SJCRH30 (cell line): ENCODE measurements around the gene CERKL. TPM values are rescaled to one million over a fixed set of nuclear protein-coding genes. Genes with fewer than 3 reads are reported as not detected.

Experiments
- total RNA-seq: library from RNA; depleted of rRNA; stranded (reverse); fragments of >200 nt; shearing (Covaris generic); gene quantifications from 2 replicates; pipeline ENCODE4 v1.2.3, GENCODE V29; 2014; rRNA removed

Gene CERKL
- total RNA-seq, 1 experiment from 2014 or later: not detected

Other genes starting within 250 kb of the CERKL start
- gene ITGA4, start 199.7 kb downstream of the CERKL start, total RNA-seq: 22.1 and 22.7 TPM in 2 replicates
- gene NEUROD1, start 23.4 kb upstream of the CERKL start, total RNA-seq: not detected in 2 replicates
- gene ITPRID2, start 234.6 kb upstream of the CERKL start, total RNA-seq: 70.5 and 91.2 TPM in 2 replicates